GM21381 (cell line): ENCODE data around the gene RITA1.

ENCODE experiments used
- ATAC-seq: cut with Tn5 transposase; IDR thresholded peaks from one replicate; pipeline ENCODE4 v1.9.1; 2021; ENCODE audit warnings: mild to moderate bottlenecking, moderate library complexity; ENCODE audit not compliant: unreplicated experiment

Gene RITA1

GRCh38 chr12:113152835-113153814, 32.4 kb upstream of the RITA1 start:
- peak; percentile 66 for ATAC-seq

GRCh38 chr12:113154351-113154973, 31.1 kb upstream of the RITA1 start:
- ATAC-seq, result no peak

- no peak for ATAC-seq
These were observed 30.5 kb upstream of the RITA1 start for GRCh38 chr12:113155060-113155459.

- ATAC-seq, result no peak
These were observed 29.9 kb upstream of the RITA1 start for GRCh38 chr12:113155646-113156045.

GRCh38 chr12:113157218-113157859, 28.2 kb upstream of the RITA1 start:
- no peak for ATAC-seq

GRCh38 chr12:113158439-113159203, 26.9 kb upstream of the RITA1 start:
- no peak for ATAC-seq

GRCh38 chr12:113159937-113160336, 25.6 kb upstream of the RITA1 start:
- ATAC-seq, result no peak

GRCh38 chr12:113161415-113162016, 24.0 kb upstream of the RITA1 start:
- no peak for ATAC-seq

GRCh38 chr12:113162102-113163029, 23.2 kb upstream of the RITA1 start:
- ATAC-seq, result no peak

GRCh38 chr12:113163030-113163360, 22.5 kb upstream of the RITA1 start:
- no peak for ATAC-seq

GRCh38 chr12:113164014-113164413, 21.5 kb upstream of the RITA1 start:
- ATAC-seq, result no peak

- ATAC-seq, result no peak
These were observed 19.7 kb upstream of the RITA1 start for GRCh38 chr12:113165521-113166450.

- ATAC-seq, result no peak
These were observed 17.7 kb upstream of the RITA1 start for GRCh38 chr12:113167868-113168267.

GRCh38 chr12:113169697-113170096, 15.8 kb upstream of the RITA1 start:
- no peak for ATAC-seq

- no peak for ATAC-seq
These were observed 15.1 kb upstream of the RITA1 start for GRCh38 chr12:113170457-113170856.

GRCh38 chr12:113170926-113171325, 14.6 kb upstream of the RITA1 start:
- ATAC-seq, result no peak

GRCh38 chr12:113171543-113171942, 14.0 kb upstream of the RITA1 start:
- no peak for ATAC-seq

GRCh38 chr12:113172185-113172584, 13.3 kb upstream of the RITA1 start:
- ATAC-seq, result no peak
